ENCODE data around the gene TIPRL. TPM values are rescaled to one million over a fixed set of nuclear protein-coding genes. Genes with fewer than 3 reads are reported as not detected.

The TIPRL gene
- total and polyA plus RNA-seq, 2 of the 8 experiments (the other 6 are each of a cell fraction or from before 2014, with no cell fraction given), result 8.1 to 27.4 TPM

DNA sequence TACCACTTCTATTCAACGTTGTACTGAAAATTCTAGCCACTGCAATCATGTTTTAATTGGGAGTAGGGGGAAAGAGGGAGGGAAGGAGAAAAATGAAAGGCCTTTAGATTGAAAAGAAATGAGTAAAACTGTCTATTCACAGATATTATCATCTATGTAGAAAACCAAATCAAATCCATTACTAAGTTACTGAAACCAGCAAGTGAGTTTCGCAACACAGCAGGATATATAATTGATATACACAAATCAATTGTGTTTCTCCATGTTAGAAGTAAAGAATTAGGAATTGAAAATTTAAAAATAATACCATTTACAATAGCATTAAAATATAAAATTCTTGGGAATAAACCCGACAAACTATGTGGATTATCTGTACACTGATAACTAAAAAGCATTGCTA is 66.3 kb downstream of the TIPRL start:
- H3K4me2 ChIP-seq (ENCODE audit: insufficient read depth in 1 of 2, low read depth in 2 of 2, low read length in 2 of 2), result no peak overlapping the region
- POLR2A ChIA-PET (ENCODE audit: partially characterized antibody), result no interaction called here
- H2BK20ac ChIP-seq (ENCODE audit: low read length), result no peak overlapping the region
- 89% methylated on average over 3 of the region's 3 CpGs; no CpG with 5 or more reads in 1 of the 2 experiments for WGBS, 2 experiments (ENCODE audit: extremely low coverage in 1 of 2, insufficient coverage in 1 of 2, insufficient read length in 1 of 2, insufficient replicate concordance in 2 of 2, low coverage in 1 of 2, low lambda C conversion rate in 2 of 2, missing lambda C conversion rate in 1 of 2)
- no peaks in the 10 kb centered on the region for H3K27me3 ChIP-seq (replicated peaks in 1 of 4; ENCODE audit: control insufficient read depth in 3 of 4, extremely low read depth in 1 of 4, insufficient read depth in 3 of 4, low read length in 3 of 4)
- no peak overlapping the region for H3K9ac ChIP-seq (replicated peaks in 1 of 4; ENCODE audit: extremely low read depth in 1 of 4, low read depth in 3 of 4, low read length in 3 of 4)
- no peaks in the 10 kb centered on the region for H3K23me2 ChIP-seq (ENCODE audit: low read depth, low read length)
- H4K5ac ChIP-seq (ENCODE audit: insufficient read length, low read depth, low read length), result no peak overlapping the region
- DNase-seq (ENCODE audit: low read depth in 1 of 2, low spot score in 2 of 2) (no peak), FAIRE-seq (no peak)
- no peak overlapping the region for H3K27ac ChIP-seq (ENCODE audit: low read depth, low read length)
- H4K20me1 ChIP-seq (replicated peaks in 1 of 2; ENCODE audit: control insufficient read depth in 1 of 2, insufficient read depth in 2 of 2, low read length in 2 of 2), result no peaks in the 10 kb centered on the region
- H3K36me3 ChIP-seq (ENCODE audit: control insufficient read depth in 2 of 4, insufficient read depth in 4 of 4, low read length in 3 of 4), result peaks cover 7 to 17% (median 10%) of the 10 kb centered on the region in 4 experiments; a peak in 7 of 8 replicates
- H3K14ac ChIP-seq (ENCODE audit: insufficient read length), result no peak overlapping the region
- H4K8ac ChIP-seq (ENCODE audit: extremely low read depth, insufficient read depth, low read length), result no peak overlapping the region
- no peak overlapping the region for H4K91ac ChIP-seq (replicated peaks; ENCODE audit: insufficient read length, low read length)
- H3K4ac ChIP-seq (replicated peaks; ENCODE audit: insufficient read length, low read depth, low read length), result no peak overlapping the region
- H3K23ac ChIP-seq (ENCODE audit: insufficient read length), result no peak overlapping the region
- H3K79me2 ChIP-seq (ENCODE audit: control insufficient read depth in 1 of 2, insufficient read depth in 2 of 2, low read length in 2 of 2), result no peaks in the 10 kb centered on the region
- no peak overlapping the region for H2BK12ac ChIP-seq (ENCODE audit: low read depth, low read length)
- TF ChIP-seq CHD1 (IDR thresholded peaks at IDR 0.05; ENCODE audit: low read depth, low read length) (no peak), CEBPB (IDR thresholded peaks at IDR 0.05; ENCODE audit: low read depth, low read length) (0 out of 2 replicates have a peak, but pooled peaks have one; percentile 23)
- CTCF ChIA-PET (ENCODE audit: partially characterized antibody), result interaction anchor here (0.7 to 2.2 kb wide), 3 partner anchors 7 to 10 kb away, joined by 3 to 18 read pairs (median 10); no protein-coding TSS in a partner anchor
- H2AFZ ChIP-seq (ENCODE audit: low read length), result no peak overlapping the region
- H3K9me3 ChIP-seq (ENCODE audit: insufficient read depth in 2 of 2, low read depth in 1 of 2, low read length in 1 of 2), result no peaks in the 10 kb centered on the region
- no peak overlapping the region for H3K18ac ChIP-seq (ENCODE audit: extremely low read depth, low read length)
- H3K56ac ChIP-seq (replicated peaks; ENCODE audit: insufficient read length, low read depth, low read length), result no peak overlapping the region
- no peak overlapping the region for H2AK5ac ChIP-seq (ENCODE audit: low read depth, low read length)
- no peak overlapping the region for H2BK5ac ChIP-seq (ENCODE audit: low read depth, low read length)
- no peak overlapping the region for H2BK120ac ChIP-seq (replicated peaks; ENCODE audit: low read depth, low read length)
- no peak overlapping the region for H3K4me3 ChIP-seq (ENCODE audit: extremely low read depth in 1 of 4, insufficient read depth in 2 of 4, low read depth in 3 of 4, low read length in 4 of 4)
- no peaks in the 10 kb centered on the region for H3K79me1 ChIP-seq (ENCODE audit: low read depth, low read length)
- no peak overlapping the region for H2BK15ac ChIP-seq (ENCODE audit: low read length)
- H3K4me1 ChIP-seq (replicated peaks in 1 of 4; ENCODE audit: control insufficient read depth in 3 of 4, insufficient read depth in 4 of 4, low read length in 3 of 4), result peaks cover 0 to 4% (median 2%) of the 10 kb centered on the region in 4 experiments; a peak in 3 of 7 replicates
